ENCODE data around the gene TXNL4B. TPM values are rescaled to one million over a fixed set of nuclear protein-coding genes. Genes with fewer than 3 reads are reported as not detected.
A peak's percentile ranks its signal among the peaks of the same experiment; 100 is the strongest.
"Not testable (repeated sequence)": the region's sequence is repeated elsewhere in the genome, so short reads cannot be mapped to it uniquely, and the experiment has no call there.

Gene TXNL4B
- total RNA-seq, 2 donors from 2014 or later = 18.0 to 25.5 TPM

DNA sequence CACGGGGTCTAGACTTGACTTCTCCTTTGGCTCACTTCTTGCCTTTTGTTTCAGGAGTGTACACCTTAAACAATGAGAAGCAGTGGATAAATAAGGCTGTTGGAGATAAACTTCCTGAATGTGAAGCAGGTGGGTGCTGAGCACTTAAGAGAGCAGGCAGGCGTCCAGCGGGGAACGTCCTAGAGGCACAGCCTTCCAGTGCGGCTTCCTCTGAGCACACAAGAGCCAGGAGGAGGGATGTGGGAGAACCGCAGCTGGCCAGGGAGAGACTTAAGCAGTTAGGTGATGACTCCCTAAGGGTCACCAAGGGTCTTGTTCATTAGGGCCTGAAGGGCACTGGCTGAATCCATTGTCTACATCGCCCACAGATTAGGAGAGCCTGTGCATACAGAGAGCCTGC, 34.4 kb downstream of the TXNL4B start:
- H3K27ac Mint-ChIP-seq; H3K36me3 Mint-ChIP-seq; ATAC-seq; H3K9me3 Mint-ChIP-seq; DNase-seq (ENCODE audit: low spot score in 2 of 2): not testable (repeated sequence)

DNA sequence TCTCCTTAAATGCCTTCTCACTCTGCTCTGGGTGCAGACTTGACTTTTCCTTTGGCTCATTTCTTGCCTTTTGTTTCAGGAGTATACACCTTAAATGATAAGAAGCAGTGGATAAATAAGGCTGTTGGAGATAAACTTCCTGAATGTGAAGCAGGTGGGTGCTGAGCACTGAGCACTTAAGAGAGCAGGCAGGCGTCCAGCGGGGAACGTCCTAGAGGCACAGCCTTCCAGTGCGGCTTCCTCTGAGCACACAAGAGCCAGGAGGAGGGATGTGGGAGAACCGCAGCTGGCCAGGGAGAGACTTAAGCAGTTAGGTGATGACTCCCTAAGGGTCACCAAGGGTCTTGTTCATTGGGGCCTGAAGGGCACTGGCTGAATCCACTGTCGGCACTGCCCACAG, 36.1 kb downstream of the TXNL4B start:
- H3K36me3 Mint-ChIP-seq; H3K27ac Mint-ChIP-seq; ATAC-seq; H3K9me3 Mint-ChIP-seq; DNase-seq (ENCODE audit: low spot score in 2 of 2): not testable (repeated sequence)

GRCh38 chr16:72055911-72056310, 37.5 kb downstream of the TXNL4B start:
- H3K36me3 Mint-ChIP-seq = no peaks in the 10 kb centered on the region
- no peak overlapping the region for H3K27ac Mint-ChIP-seq
- ATAC-seq (no peak), DNase-seq (ENCODE audit: low spot score in 2 of 2) (no peak)
- H3K9me3 Mint-ChIP-seq = no peaks in the 10 kb centered on the region

DNA sequence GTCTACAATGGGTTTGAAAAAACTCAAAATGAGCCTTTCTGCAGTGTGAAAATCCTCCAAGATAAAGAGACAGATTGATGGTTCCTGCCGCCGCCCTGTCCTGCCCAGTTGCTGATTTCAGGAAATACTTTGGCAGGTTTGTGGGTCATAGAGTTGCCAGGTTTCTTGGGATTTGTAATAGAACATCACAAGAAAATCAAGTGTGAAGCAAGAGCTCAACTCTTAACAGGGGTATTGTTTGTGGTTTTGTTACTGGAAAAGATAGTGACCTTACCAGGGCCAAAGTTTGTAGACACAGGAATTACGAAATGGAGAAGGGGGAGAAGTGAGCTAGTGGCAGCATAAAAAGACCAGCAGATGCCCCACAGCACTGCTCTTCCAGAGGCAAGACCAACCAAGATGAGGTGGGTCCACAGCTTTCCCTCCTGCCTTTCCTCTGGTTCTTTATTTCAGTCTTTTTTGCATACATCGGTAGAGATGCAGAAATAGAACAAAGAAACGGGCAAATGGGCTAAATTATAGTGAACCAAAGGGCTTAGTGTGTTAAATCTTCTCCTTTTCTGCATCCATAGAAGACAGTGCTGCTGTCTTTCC, 39.1 kb downstream of the TXNL4B start, which contains the start of gene HP:
Gene HP (plus strand): TSS at position 252 of the 594 bp plus-strand sequence. CDS start 148 bp downstream, at position 400.
- H3K9me3 Mint-ChIP-seq; H3K36me3 Mint-ChIP-seq; H3K27ac Mint-ChIP-seq; ATAC-seq; DNase-seq (ENCODE audit: low spot score in 2 of 2): not testable (repeated sequence)

DNA sequence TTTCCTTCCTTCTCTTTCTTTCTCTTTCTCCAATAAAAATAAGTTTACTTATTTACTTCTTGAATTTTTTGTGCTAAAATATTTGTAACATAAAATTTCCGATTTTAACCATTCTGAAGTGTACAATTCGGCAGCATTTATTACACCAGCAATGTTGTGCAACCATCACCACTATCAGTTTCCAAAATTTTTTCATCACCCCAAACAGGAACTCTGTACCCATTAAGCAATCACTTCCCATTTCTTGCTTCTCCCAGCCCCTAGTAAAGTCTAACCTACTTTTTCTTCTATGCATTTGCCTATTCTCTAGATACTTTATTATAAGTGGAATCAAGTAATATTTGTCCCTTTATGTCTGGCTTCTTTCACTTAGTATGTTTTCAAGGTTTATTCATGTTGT, 41.6 kb downstream of the TXNL4B start:
- DNase-seq (ENCODE audit: low spot score in 2 of 2) (no peak), ATAC-seq (no peak)
- no peak overlapping the region for H3K27ac Mint-ChIP-seq
- H3K36me3 Mint-ChIP-seq = peaks cover 5 to 15% of the 10 kb centered on the region in 2 donors
- peaks cover 4 to 5% of the 10 kb centered on the region in 2 donors for H3K9me3 Mint-ChIP-seq

DNA sequence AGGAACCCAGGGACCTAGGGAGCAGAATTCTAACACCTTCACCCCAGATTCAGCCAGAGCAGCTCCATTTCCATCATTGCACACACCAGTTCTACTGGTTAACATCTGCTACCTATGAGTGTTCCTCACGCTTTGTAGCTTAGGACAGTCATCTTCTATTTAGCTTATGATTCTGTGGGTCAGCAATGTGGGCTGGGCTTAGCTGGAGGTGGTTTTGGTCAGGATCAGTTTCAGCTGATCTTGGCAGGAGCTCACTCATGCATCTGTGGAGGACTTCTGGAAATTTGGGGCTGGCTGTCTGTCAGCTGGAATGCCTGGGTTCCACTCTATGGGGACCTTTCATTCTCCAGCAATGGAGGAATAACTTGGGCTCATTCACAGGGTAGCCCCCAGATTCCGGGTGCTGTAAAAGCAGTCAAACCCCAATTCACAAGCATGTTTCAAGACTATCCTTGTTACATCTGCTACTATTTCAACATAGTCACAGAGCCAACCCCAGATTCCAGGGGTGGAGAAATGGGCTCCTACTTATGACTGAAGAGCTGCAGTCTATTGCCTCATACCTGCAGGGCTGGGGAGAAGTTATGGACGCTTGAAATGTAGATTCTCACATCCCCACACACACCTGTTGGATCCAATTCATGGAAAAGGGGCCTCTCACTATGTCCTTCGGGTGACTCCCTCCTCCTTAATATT, 42.5 kb downstream of the TXNL4B start:
- H3K27ac Mint-ChIP-seq = no peak overlapping the region
- no peak for ATAC-seq
- DNase-seq (ENCODE audit: low spot score in 2 of 2) = no peak
- peaks cover 5 to 15% of the 10 kb centered on the region in 2 donors for H3K36me3 Mint-ChIP-seq
- peaks cover 4 to 5% of the 10 kb centered on the region in 2 donors for H3K9me3 Mint-ChIP-seq

- Mint-ChIP-seq H3K27ac (no peak overlapping the region), H3K9me3 (peaks cover 4 to 5% of the 10 kb centered on the region in 2 donors), H3K36me3 (peaks cover 5 to 15% of the 10 kb centered on the region in 2 donors)
- no peak for ATAC-seq
- DNase-seq (ENCODE audit: low spot score in 2 of 2) = no peak
Observed at GRCh38 chr16:72049110-72049509, 44.3 kb downstream of the TXNL4B start.

GRCh38 chr16:72044825-72045359, 48.5 kb downstream of the TXNL4B start:
- no peak overlapping the region for H3K27ac Mint-ChIP-seq
- peaks cover 1 to 2% of the 10 kb centered on the region in 2 donors for H3K9me3 Mint-ChIP-seq
- ATAC-seq = no peak
- no peak for DNase-seq (ENCODE audit: low spot score in 2 of 2)
- peaks cover 11 to 21% of the 10 kb centered on the region in 2 donors for H3K36me3 Mint-ChIP-seq

- ATAC-seq = no peak
- no peak for DNase-seq (ENCODE audit: low spot score in 2 of 2)
- H3K9me3 Mint-ChIP-seq = no peaks in the 10 kb centered on the region
- H3K36me3 Mint-ChIP-seq = peaks cover 7 to 19% of the 10 kb centered on the region in 2 donors
- no peak overlapping the region for H3K27ac Mint-ChIP-seq
Observed at GRCh38 chr16:72044296-72044695, 49.1 kb downstream of the TXNL4B start.

DNA sequence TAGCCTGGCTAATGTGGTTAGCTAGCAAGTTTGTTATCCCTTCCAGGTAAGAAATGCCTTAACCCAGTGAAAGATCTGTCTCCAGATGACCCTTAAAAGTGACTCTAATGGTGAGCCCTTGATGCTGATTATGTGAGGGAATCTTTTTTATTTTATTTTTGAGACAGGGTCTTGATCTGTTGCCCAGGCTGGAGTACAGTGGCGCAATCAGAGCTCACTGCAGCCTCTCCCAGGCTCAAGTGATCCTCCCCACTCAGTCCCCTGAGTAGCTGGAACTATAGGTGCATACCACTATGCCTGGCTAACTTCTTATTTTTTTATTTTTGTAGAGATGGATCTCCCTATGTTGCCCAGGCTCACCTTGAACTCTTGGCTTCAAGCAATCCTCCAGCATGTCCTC, 49.9 kb downstream of the TXNL4B start:
- no peak overlapping the region for H3K27ac Mint-ChIP-seq
- ATAC-seq = no peak
- H3K9me3 Mint-ChIP-seq = no peaks in the 10 kb centered on the region

DNA sequence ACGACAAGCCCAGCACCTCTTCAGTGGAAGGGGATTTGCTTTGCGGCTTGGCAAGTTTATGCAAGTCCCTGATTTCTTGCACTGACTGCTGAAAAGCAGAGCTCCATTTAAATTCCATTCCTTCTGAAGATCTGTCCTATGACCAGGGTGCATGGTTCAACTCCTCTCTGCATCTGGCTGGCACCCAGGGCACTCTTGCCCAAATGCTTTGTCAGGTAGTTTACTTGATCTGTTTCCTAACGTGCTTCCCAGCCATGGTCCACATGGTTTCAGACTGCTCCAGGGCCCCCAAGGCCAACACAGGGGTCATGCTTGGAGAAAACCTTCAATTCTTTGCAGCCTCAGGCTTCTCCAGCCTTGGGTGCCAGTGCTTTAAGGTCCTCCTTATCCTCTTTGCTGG, 50.4 kb downstream of the TXNL4B start:
- no peak for ATAC-seq
- no peak for DNase-seq (ENCODE audit: low spot score in 2 of 2)

More for the DNA sequence above, 49.9 kb downstream of the TXNL4B start:
- no peak for DNase-seq (ENCODE audit: low spot score in 2 of 2)
- peaks cover 0 to 19% of the 10 kb centered on the region in 2 donors for H3K36me3 Mint-ChIP-seq

DNA sequence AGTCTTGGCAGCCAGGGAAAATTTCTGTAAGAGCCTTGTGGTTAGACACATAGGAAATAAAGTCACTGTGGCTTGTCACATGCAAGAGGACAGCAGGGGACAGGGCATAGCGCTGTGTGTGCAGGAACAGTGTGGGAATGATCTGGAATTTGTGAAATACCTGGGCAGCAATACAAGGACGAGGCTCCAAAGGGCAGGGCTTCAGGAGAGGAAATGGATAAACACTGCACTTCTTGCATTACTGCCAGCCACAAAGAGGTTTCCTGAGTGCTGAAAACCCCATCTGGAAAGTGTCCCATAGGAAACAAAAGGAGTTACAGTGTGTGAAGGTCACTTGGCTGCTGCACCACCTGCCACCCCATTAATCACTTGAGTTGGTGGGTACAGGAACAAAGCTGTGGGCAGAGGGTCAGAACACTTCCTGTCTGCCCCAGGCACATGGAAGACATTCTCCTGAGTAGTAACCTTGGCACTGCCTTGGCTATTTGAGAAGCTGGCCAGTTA, 51.2 kb downstream of the TXNL4B start:
- Mint-ChIP-seq H3K36me3 (peaks cover 0 to 19% of the 10 kb centered on the region in 2 donors), H3K9me3 (no peaks in the 10 kb centered on the region), H3K27ac (no peak overlapping the region)
- ATAC-seq = no peak
- DNase-seq (ENCODE audit: low spot score in 2 of 2) = no peak

More for the DNA sequence above, 50.4 kb downstream of the TXNL4B start:
- peaks cover 0 to 19% of the 10 kb centered on the region in 2 donors for H3K36me3 Mint-ChIP-seq
- no peaks in the 10 kb centered on the region for H3K9me3 Mint-ChIP-seq
- peak overlapping the region in 1 of 2 donors; percentile 40 for H3K27ac Mint-ChIP-seq

- DNase-seq (ENCODE audit: low spot score in 2 of 2) (no peak), ATAC-seq (no peak)
- no peak overlapping the region for H3K27ac Mint-ChIP-seq
- no peaks in the 10 kb centered on the region for H3K9me3 Mint-ChIP-seq
- H3K36me3 Mint-ChIP-seq = peaks cover 0 to 1% of the 10 kb centered on the region in 2 donors
Observed at GRCh38 chr16:72036098-72036497, 57.3 kb downstream of the TXNL4B start.

Other genes with a start within 250 kb of the TXNL4B start
- gene ATXN1L, start 247.6 kb downstream of the TXNL4B start, total RNA-seq = 10 to 100 TPM; 17.0 to 33.0 TPM
- 1 to 10 TPM; 6.6 to 7.3 TPM for gene ZNF821, start 209.4 kb downstream of the TXNL4B start, total RNA-seq
- 100 to 1,000 TPM; 166 to 256 TPM for gene IST1, start 198.1 kb downstream of the TXNL4B start, total RNA-seq
- under 1 TPM; 0.07 to 0.10 TPM for gene PKD1L3, start 93.2 kb downstream of the TXNL4B start, total RNA-seq
- 10 to 100 TPM; 16.8 to 18.7 TPM for gene DHODH, start 84.9 kb downstream of the TXNL4B start, total RNA-seq
- not detected for gene HP, start 39.1 kb downstream of the TXNL4B start, total RNA-seq
- not detected for gene HPR, start 30.4 kb downstream of the TXNL4B start, total RNA-seq
- gene DHX38, start 227 bp upstream of the TXNL4B start, total RNA-seq = 100 to 1,000 TPM in 1 of 2 donors, 10 to 100 TPM in 1; 81.2 to 119 TPM
- gene PMFBP1, start 78.5 kb upstream of the TXNL4B start, total RNA-seq = 1 to 10 TPM in 1 of 2 donors, under 1 TPM in 1; 0.16 to 3.1 TPM